GM12865 (cell line): Measurements from ENCODE around the gene CEP128.

Experiments
- DNase-seq: peaks from one replicate; pipeline ENCODE4 v3.0.0; 2010; ENCODE audit warnings: low read depth
- H3K4me3 ChIP-seq: 2 replicates; pipeline ENCODE4 v1.5.1; 2011; ENCODE audit warnings: mild to moderate bottlenecking, low read depth, low read length, control low read depth
- TF ChIP-seq, protein P1 (sequence below): IDR thresholded peaks from 2 replicates; pipeline ENCODE4 v1.5.1; 2011; ENCODE audit warnings: low read length, control low read depth, low read depth, inconsistent platforms; ENCODE audit not compliant: insufficient read depth; ENCODE audit errors: missing control alignments

Gene CEP128

DNA sequence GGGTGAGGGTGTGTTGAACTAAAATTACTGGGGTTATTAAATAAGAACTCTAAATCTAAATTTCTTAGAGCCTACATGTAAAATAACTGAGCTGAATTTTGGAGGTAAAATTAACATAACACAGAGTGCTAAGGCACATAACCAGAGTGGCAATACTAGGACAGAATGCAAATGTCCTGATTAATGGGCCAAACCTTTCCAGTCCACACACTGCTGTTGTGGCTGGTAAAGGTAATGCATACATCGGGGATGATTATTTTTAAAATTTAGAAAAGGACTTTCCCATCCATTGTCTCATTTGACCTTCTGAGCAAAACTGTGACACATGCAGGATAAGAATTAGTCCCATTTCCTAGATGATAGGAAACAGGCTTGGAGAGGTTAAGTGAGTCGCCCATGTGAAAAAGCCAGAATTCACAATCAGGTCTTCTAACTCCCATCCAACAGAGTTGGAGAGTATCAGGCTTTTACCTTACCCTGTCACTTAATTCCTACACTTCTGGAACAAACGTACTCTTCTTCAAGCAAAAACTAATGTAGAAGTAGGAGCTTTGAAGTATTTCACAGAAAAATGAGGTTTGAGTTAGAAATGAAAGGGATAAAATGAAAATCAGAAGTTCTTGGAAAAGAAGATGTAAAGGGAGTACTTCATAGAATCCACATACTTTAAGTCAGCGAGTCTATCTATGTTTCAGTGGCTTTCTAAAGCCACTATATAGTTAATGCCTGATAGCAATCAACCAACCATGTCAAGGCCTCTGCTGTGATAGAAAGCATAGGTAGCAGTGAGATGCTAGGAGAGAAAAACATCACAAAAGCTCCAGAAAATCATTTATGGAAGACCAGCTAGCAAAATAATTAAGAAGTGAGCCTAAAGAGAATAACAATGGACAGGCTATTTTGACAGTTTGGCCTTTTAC lies 395.3 kb downstream of the CEP128 start:
- no peak for DNase-seq
- TF ChIP-seq, protein P1, sequence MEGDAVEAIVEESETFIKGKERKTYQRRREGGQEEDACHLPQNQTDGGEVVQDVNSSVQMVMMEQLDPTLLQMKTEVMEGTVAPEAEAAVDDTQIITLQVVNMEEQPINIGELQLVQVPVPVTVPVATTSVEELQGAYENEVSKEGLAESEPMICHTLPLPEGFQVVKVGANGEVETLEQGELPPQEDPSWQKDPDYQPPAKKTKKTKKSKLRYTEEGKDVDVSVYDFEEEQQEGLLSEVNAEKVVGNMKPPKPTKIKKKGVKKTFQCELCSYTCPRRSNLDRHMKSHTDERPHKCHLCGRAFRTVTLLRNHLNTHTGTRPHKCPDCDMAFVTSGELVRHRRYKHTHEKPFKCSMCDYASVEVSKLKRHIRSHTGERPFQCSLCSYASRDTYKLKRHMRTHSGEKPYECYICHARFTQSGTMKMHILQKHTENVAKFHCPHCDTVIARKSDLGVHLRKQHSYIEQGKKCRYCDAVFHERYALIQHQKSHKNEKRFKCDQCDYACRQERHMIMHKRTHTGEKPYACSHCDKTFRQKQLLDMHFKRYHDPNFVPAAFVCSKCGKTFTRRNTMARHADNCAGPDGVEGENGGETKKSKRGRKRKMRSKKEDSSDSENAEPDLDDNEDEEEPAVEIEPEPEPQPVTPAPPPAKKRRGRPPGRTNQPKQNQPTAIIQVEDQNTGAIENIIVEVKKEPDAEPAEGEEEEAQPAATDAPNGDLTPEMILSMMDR = no peak
- no peak overlapping the region for H3K4me3 ChIP-seq

DNA sequence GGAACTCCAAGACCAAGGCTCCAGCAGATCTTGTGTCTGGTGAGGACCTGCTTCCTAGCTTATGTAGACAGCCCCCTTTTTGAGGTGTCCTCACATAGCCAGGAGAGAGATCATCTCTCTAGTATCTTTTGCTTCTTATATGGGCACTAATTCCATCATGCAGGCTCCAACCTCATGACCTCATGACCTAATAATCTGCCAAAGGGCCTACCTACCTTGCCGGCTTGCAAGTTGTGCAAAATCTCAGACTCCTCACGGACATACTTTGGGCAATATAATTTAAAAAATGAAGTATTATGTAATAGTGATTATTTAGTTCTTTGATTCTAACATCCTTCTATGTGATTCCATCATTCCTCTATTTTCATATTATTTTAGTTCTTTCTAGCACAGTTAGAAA lies 397.2 kb downstream of the CEP128 start:
- no peak overlapping the region for H3K4me3 ChIP-seq
- TF ChIP-seq, protein P1 = no peak
- no peak for DNase-seq

DNA sequence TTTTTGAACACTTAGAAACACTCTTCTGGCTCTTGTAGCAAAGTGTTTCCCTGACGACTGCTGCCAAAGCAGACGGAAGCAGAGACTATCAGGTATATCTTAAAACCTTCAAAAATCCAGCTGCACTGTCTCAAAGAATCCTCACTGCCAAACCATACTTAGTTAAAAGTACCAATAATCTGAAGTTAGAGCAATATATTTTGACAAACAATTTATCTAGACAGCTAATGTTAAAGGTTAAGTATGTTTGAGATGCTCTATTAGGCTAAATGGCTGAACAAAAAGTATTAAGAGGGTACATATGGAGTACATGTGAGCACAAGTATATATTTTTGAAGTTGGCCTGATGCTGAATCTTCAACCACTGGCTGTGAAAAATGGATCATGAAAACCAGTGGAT lies 398.3 kb downstream of the CEP128 start:
- TF ChIP-seq, protein P1 = no peak
- DNase-seq = no peak

DNA sequence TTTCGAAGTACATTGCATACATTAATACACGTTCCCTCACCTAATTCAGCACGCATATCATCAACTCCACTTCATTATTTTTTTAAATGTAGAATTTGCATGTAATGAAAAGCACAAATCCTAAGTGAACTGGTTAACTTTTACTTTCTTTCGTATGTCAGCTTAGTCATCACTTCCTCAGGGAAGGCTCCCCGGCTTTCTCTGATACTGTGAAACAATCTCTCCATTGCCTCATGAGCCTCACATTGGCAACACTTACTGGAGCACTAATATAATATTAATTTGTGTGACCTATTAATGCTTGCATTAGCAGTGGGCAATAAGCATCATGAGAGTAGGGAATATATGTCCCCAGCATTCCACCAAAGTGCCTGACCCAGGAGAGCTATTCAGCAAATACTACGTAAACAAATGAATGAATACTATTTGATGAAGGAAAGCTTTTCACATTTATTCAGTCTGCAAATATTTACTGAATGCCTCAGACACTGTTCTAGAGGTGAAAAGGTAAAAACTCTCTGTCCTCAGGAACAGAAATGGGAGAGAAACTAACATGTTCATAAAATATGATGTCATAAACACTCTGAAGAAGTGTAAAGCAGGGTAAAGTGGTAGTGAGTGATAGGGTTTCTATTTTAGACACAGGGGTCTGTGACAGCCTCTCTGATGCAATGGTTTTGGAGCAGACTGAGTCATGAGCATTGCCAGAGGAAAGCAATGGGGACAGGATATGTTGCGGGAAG lies 402.7 kb downstream of the CEP128 start:
- TF ChIP-seq, protein P1 = no peak
- DNase-seq = no peak
- no peak overlapping the region for H3K4me3 ChIP-seq

More for the DNA sequence above, 398.3 kb downstream of the CEP128 start:
- H3K4me3 ChIP-seq = no peak overlapping the region

DNA sequence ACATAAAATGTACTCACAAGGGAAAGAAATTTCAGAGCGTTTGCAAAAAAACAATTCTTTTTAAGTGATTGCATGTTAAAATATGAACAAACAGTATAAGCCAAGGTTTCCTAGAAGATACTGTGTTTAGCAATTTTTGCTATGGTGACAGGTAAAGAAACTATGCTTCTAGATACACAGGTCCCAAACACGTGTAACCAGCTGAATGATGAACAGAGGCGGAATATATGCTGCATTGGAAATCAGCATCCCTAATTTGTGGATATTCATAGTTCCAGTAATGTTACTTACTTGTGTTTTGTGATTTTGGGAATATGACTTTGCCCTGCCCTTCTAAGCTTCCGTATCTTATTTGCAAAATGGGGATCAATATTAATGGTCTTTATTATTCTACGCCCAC lies 403.9 kb downstream of the CEP128 start:
- H3K4me3 ChIP-seq = no peak overlapping the region
- TF ChIP-seq, protein P1 = no peak
- no peak for DNase-seq

DNA sequence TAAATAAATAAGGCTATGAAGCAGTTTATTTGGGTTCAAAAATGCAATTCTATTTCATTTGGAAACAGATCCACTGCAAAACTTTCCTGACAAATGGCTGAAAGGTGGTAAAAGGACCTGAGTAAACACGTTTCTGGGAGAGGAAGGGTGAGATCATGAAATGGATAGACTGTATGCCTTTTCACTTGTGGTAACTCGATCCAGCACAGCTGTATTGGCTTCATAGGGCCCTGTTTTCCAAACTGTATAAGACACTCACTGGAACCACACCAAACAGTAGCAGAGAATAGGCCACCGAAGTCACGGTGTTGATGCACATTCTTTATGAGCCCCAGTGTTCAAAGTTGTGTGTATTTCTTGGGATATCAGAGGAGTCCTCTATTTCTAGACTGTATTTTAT lies 405.1 kb downstream of the CEP128 start:
- H3K4me3 ChIP-seq = no peak overlapping the region
- TF ChIP-seq, protein P1 = no peak
- DNase-seq = no peak
